Suppressor macrophage treated with lipopolysaccharide for 1 hour (primary cell): ENCODE measurements around the gene IMMP2L.
"Not testable (repeated sequence)": the region's sequence is repeated elsewhere in the genome, so short reads cannot be mapped to it uniquely, and the experiment has no call there.

ENCODE experiments used
- DNase-seq, 3 donors: peaks; one replicate each; pipeline ENCODE4 v3.0.0-alpha.2; 2020 to 2022

The IMMP2L gene

DNA sequence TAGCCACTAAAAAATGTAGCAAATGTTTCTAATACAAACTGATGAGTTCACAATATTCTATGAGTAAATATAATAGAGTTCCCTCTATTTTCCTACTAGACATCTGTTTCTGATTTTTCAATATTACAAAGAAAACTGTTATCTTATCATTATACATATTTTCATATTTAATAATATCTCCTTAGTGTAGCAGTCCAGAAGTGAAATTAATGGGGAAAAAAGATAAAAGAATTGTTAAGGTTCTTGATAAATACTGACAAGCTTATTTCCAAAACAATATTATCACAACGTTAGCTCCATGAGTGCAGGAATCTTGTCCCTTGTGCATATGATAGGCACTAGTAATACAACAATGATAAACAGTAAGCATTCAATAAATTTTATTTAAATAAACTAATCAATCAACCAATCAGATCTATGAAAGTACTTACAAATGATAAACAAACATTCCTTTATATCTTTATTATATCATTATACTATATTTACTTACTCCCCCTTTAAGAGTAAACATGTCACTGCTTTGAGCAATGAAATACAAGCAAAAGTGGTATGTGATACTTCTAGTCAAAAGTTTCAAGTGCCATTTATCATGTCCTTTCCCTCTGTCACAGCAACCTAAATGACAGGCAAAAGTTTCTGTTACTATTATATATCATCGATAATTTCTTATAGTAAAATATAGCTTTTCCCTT lies 103.1 kb downstream of the IMMP2L start:
- no peak for DNase-seq

DNA sequence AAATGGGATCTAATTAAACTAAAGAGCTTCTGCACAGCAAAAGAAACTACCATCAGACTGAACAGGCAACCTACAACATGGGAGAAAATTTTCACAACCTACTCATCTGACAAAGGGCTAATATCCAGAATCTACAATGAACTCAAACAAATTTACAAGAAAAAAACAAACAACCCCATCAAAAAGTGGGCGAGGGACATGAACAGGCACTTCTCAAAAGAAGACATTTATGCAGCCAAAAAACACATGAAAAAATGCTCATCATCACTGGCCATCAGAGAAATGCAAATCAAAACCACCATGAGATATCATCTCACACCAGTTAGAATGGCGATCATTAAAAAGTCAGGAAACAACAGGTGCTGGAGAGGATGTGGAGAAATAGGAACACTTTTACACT lies 111.6 kb downstream of the IMMP2L start:
- not testable (repeated sequence) for DNase-seq

DNA sequence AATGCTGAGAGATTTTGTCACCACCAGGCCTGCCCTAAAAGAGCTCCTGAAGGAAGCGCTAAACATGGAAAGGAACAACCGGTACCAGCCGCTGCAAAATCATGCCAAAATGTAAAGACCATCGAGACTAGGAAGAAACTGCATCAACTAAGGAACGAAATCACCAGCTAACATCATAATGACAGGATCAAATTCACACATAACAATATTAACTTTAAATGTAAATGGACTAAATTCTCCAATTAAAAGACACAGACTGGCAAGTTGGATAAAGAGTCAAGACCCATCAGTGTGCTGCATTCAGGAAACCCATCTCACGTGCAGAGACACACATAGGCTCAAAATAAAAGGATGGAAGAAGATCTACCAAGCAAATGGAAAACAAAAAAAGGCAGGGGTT lies 114.8 kb downstream of the IMMP2L start:
- DNase-seq: not testable (repeated sequence)

DNA sequence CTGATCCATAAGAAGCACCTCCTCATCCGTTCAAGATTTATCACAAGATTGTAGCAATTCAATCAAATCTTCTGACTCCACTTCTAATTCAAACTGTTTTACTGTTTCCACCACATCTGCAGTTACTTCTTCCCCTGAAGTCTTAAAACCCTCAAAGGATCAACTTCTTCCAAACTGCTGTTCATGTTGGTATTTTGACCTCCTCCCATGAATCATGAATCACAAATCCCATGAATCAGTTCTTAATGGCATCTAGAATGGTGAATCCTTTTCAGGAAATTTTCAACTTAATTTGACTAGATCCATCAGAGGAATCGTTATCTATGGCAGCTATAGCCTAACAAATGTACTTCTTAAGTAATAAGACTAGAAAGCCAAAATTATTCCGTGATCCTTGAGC lies 122.3 kb downstream of the IMMP2L start:
- no peak for DNase-seq

DNA sequence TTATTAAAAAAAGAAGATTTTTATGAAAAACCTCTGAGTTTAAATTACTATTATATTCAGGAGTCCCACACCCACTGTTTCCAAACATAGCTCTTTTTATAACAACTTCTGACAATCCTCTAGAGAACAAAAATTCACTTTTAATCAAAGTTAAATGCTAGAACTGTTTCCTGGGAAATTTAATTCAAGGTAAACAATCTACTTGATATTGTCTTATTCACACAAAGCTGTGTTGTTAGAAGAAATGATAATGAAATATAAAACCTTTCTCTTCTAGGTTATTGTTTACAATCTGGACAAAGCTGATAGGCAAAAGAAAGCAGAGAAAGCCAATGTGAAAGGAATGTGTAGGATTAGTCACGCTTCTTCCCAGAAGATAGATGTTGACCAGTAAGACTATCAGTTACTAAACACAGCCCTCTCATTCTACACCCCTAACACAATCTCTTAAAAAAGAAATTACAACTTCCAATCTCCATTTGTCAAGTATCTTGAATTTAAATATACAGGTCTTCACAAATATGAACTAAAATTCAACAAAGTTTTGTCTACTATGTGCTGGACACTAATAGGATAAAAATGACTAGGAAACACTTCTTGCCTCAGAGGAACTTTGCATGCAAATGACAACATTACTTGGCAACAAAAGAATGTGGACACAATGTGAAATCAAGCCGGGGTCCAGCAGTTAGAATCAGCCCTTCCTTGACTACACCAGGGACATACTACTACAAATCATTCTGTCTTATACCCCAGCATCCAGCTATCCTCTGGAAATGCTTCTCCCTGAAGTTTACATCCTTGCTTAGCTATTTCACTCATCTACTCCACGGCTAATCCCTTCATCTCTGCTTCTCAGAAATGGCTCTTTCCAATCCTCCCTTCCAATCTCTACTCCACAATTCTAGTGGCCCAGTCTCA lies 123.7 kb downstream of the IMMP2L start:
- no peak for DNase-seq

DNA sequence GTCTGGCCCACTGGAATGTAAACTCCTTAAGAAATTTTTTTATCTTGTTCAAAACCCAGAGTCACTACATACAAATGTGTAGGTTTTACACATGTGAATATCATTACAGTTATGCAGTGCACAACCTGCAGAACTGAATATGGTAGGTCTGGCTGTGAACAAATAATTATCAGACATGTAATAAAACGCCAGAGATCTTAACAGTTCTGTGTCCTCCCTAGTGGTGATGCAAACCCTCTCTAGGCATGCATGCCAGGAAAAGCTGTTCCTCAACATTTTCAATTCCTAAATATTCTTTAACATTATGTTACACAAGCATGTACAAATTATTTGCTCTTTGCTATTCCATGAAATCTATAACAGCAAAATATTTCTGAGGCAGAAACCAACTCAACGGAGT lies 124.6 kb downstream of the IMMP2L start:
- DNase-seq: no peak

DNA sequence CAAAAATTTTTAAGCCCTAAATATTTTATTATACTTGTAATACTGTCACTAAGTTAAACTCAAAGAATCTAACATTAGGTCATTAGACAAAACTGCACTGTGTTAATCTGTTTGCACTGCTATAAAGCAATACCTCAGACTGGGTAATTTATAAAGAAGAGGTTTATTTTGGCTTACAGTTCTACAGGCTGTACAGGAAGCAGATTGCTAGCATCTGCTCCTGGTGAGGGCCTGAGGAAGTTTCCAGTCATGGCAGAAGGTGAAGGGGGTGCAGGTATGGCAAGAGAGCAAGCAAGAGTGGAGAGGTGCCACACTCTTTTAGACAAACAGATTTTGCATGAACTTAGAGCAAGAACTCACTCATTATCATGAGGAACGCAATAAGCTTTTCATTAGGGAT lies 125.7 kb downstream of the IMMP2L start:
- no peak for DNase-seq

DNA sequence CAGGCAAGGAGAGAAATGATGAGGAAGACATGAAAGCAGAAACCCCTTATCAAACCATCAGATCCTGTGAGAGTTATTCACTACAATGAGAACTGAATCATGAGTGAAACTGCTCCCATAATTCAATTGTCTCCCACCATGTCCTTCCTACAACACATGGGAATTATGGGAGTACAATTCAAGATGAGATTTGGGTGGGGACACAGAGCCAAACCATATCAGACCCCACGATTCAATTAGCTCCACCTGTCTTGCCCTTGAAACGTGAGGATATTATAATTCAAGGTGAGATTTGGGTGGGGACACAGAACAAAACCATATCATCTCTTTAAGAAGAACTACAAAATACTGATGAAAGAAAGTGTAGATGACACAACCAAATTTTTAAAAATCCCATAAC lies 128.9 kb downstream of the IMMP2L start:
- no peak for DNase-seq

DNA sequence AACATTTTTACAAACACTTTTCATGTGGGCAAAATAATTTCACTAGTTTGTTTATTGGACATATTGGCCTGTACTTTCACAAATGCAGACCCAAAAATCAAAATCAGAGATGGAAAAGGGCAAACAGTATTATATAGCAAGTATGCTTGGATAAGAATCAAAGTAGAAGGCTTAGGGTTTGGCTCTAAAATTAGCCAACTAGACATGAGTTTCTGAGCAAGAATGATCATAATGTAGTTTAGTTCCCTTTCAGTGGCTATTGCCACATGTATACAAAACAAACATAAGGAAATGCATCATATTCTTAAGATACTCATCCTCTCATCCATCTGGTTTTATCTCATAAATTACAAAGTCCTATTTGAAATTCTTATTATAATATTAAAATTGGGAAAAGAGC lies 132.5 kb downstream of the IMMP2L start:
- peak in 1 of 3 donors; percentile 3 for DNase-seq

DNA sequence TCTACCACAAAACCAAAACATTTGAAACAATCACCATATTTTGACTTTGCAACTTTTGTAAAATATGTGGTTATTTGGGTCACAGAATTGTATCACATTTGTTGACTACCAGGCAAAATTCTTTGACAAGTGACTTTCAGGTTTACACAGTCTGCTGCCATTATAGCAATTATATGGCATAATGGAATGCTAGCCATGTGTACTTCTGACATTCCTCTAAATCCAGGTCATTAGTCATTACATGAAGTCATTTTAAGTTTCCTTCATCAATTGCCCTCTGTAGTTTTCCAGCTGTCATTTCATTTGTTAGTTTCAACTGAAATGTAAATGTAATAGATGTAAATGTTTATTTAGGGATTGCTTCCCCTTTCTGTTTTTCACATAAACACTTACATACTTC lies 137.5 kb downstream of the IMMP2L start:
- DNase-seq: no peak

DNA sequence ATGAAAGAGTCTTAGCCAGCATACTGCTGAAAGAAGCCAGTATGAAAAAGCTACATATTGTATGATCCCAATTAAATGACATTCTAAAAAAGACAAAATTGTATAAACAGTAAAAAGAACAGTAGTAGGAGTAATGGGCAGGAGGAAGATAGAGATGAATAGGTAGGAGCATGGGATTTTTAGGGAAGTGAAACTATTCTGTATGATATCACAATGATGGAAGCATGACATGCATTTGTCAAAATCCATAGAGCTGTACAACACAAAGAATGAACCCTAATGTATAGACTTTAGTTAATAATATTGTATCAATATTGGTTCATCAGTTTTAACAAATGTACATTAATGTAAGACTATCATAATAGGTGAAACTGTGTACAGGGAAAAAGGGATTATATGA lies 147.9 kb downstream of the IMMP2L start:
- peak in 1 of 3 donors; percentile 1 for DNase-seq

DNA sequence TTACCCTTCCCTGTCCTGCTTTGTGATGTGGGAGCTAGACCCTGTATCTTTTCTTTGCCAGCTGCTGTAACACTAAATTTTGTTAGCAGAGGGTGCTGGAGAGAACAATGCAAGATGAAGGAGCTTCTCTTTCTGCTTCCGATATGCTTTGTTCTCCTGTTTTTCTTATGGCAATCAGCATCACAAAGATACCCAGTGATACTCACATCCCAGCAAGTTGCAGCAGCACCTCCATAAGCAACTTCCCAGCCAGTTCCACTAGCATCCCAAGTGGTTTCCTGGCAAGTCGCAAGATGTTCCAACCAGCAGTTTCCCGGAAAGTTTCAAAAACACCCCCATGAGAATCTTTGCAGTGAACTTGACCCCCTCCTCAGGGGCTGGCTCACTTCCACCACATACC lies 148.6 kb downstream of the IMMP2L start:
- no peak for DNase-seq

DNA sequence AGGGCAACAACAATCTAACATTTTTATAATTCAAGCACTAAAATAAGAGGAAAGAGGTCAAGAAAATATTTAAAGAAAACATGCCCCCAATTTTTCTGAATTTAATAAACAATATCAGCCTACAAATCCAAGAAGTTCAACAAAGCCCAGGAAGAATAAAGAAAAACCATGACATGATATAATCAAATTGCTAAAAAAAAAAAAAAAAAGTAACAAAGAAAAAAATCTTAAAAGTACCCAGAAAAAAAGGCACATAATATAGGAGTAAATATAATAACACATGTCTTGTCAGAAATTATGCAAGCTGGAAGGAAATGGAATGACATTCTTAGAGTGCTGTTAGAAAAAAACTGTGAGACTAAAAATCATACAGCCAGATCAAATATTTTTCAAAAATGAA lies 151.4 kb downstream of the IMMP2L start:
- no peak for DNase-seq

DNA sequence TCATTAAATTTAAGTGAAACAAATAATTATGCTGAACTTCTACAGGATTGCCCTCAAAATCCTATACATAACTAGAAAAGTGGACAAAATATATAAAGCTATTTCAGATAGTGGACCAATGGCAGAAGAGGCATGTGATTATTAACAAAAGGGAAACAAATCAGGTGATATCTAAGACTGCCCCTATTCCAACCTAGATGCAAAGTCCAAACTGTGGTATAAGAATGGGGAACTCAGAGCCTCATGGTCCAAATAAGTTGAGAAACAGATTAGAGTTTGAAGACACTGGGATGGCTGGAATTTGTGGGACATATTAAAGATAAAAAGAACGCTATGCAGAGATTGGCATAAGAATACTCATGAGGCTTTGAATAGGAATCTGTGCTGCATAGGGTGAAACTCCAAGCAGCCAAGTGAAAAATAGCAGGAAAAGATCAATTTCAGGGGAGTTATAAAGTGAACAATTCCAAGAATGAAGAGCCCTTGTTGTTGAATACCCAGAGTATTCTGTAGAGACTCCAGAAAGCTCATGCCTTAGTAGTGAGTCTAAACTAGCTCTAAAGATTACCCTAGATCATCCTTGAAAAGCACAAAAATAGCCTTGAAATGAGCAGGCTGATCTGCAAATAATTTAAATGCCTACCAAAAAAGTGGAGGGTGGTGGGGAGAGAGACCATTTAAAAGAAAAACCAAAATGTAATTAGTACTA lies 152.4 kb downstream of the IMMP2L start:
- DNase-seq: no peak

DNA sequence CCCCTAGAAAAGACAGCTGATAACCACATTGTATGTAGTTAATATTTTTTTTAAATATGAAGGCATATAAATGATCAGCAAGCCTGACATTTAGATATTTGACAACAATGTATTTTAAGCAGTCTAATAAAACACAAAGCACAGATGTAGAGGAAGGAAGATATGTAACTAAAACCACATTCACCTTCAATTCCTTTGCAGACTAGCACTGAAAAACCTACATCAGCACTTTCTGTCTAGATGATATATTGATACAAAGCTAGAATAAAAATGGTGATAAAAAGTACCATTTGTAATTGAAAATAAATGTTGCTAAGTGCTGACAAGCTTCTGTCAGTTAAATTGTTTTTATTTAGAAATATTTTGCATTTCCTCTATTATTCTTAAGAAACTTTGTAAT lies 153.6 kb downstream of the IMMP2L start:
- no peak for DNase-seq

DNA sequence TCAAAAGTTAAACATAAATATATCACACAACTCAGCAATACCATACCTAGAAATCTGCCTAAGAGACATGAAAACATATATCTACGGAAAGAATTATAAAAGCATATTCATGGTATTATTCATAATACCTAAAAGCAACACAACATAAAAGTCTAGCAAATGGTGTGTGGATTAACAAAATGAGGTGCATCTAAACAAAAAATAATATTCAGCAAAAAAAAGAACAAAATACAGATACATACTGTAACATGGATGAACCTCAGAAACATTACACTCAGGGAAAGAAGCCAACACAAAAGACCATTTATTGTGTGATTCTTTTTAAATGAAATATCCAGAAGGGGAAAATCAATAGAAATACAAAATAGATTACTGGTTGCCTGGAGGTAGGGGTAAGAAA lies 155.0 kb downstream of the IMMP2L start:
- no peak for DNase-seq

DNA sequence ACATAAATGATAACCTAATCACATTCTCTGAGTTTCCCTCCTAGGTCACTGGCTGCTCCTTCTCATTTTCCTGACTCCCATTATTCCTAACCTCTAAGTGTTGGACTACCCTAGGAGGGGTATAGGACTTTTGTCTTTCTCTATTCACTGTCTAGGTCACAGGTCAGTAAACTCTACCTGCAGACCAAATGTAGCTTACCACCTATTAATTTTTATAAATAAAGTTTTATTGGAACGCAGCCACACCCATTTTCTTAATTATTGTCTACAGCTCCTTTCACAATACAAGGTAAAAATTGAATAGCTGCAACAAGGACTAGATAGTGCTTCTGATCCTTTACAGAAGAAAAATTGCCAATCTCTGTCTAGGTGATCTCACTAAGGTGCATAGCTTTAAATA lies 156.7 kb downstream of the IMMP2L start:
- no peak for DNase-seq

DNA sequence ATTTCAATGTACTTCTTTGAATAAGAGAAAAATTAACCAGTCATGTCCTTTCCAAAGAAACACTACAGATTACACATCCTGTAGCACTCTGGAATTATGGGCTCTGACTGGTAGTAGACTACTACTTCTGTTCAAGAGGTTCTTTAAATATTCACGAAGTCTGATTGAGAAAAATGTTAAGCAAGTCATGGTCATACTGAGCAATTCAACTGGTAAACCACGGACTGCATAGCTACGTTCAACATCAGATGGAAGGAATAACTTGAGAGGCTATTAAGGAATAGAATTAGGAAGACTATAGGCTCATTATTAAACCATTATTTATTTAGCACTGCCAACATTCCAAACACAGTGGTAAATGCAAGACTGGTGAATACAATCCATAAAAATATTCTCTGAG lies 160.8 kb downstream of the IMMP2L start:
- DNase-seq: no peak

DNA sequence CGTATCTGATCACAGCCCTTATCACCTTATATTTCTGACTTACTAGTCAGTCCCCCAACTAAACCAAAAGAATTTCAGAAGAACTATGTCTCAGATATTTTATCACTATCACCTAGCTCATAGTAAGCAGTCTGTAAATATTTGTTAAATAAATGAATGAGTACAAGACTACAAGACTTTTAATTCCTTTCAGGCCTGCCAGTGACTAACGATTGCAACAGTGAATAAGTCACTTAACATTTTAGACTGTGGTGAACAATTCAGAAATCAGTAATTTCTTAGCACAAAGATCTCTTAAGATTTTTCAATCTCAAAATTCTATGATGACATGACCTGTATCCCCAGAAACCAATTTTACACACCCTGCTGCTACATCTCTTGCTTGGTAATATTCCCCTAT lies 162.2 kb downstream of the IMMP2L start:
- DNase-seq: no peak

DNA sequence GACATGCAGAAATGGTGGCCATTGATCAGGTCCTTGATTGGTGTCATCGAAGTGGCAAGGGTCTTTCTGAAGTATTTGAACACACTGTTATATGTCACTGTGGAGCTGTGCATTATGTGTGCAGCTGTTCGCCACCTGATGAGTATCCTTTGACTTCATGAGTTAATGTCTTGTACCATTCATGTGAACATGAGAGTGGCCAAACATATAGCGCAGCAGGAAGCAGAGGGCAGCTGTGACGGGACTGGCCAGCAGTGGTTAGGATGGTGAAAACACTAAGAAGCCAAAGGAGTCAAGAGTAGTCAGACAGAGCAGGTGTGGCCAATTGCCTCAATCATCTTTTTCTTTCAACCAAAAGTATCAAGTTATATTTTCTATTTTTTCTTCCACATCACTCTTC lies 167.4 kb downstream of the IMMP2L start:
- no peak for DNase-seq

DNA sequence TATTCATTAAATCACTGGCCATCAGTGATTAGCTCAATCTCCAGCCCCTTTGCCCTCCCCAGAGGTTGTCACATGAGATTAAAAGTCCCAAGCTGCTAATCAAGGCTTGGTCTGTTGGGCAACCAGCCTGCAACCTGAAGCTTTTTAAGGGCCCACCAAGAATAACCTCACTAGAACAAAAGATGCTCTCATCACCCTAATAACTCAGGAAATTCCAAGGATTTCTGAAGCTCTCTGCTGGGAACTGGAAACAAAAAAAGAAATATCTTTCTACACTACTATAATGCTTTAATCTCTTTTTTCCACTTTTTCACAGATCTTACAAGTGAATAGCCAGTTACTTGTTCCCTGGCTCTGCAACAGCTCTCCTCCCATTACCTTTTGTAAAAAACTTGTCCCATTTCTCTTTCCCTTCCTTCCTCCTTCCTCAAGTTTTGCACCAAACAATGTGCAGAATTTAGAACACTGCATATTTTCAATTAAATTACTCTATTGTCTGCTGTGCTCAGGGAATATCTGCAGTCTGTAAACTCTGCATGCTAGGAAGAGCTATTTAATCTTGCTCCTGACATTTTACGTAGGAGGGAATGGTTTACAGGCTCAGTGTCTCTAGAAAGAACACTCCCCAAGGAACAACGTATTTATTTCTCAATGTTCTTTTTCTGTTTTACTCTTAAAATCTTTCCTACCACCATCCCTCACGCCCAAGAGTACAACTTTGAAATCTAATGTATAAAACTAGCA lies 169.1 kb downstream of the IMMP2L start:
- DNase-seq: no peak

DNA sequence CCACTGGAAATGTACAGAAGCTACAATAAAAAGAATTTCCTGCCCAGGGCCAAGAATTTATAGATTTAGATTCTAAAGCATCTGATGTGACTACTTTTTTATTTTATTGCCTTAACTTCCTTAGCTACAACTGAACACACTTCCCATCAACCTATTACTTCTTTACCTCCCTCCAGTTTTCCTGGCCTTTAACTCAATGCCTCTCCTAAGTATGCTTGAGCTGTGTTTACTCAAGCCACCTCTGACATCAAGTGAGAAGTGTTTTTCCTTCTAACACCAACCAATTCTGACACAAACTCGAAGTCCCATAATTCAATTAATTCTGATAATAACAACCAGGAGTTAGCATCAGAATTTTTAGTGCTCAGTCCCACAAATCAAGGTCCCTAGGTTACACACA lies 170.0 kb downstream of the IMMP2L start:
- no peak for DNase-seq

DNA sequence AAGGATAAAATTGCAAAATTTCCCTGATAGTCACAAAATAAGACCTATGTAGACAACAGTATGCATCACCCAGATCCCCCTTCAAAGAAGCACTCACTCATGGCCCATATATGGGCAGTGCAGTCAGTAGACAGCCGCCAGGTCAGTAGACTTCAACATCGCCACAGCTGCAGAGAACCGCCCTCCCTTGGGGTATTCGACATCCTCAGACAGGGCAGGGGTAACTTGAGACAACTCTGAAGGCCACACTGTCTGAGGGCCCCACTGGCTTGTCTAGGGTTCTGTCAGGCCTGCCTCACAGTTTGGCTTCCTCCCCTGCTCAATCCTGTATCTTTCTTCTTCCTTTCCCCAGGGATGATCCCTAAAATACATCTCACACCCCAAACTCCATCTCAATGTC lies 172.3 kb downstream of the IMMP2L start:
- no peak for DNase-seq
